ENCODE data around the gene ZSCAN2.

Gene ZSCAN2

GRCh38 chr15:84649706-84650105 is 48.9 kb downstream of the ZSCAN2 start:
- Histone ChIP-seq H3K27ac (no peak overlapping the region), H3K4me2 (ENCODE audit: low read length) (no peak overlapping the region), H2AFZ (no peak overlapping the region), H3K27me3 (ENCODE audit: control insufficient read depth, insufficient read depth, low read length) (no peaks in the 10 kb centered on the region), H3K4me1 (peaks cover 6% of the 10 kb centered on the region), H3K9ac (no peak overlapping the region), H3K4me3 (ENCODE audit: low read depth, low read length) (no peak overlapping the region), H3K79me2 (peaks cover 4% of the 10 kb centered on the region), H3K9me3 (ENCODE audit: control insufficient read depth, low read length) (no peaks in the 10 kb centered on the region), H3K36me3 (ENCODE audit: control insufficient read depth, insufficient read depth, low read length) (no peaks in the 10 kb centered on the region)
- TF ChIP-seq CTCF (IDR thresholded peaks at IDR 0.05), result no peak

- H2AFZ ChIP-seq, result peak overlapping the region; percentile 85
- no peaks in the 10 kb centered on the region for H3K27me3 ChIP-seq (ENCODE audit: control insufficient read depth, insufficient read depth, low read length)
- H3K4me2 ChIP-seq (ENCODE audit: low read length), result peak overlapping the region; percentile 84
- no peak for TF ChIP-seq CTCF (IDR thresholded peaks at IDR 0.05)
- peak overlapping the region; percentile 37 for H3K9ac ChIP-seq
- peaks cover 4% of the 10 kb centered on the region for H3K79me2 ChIP-seq
- H3K4me1 ChIP-seq, result peaks cover 6% of the 10 kb centered on the region
- H3K36me3 ChIP-seq (ENCODE audit: control insufficient read depth, insufficient read depth, low read length), result no peaks in the 10 kb centered on the region
- peak overlapping the region; percentile 77 for H3K27ac ChIP-seq
- H3K4me3 ChIP-seq (ENCODE audit: low read depth, low read length), result peak overlapping the region; percentile 87
- H3K9me3 ChIP-seq (ENCODE audit: control insufficient read depth, low read length), result no peaks in the 10 kb centered on the region
Measured at GRCh38 chr15:84653584-84653909, 52.7 kb downstream of the ZSCAN2 start.

- H3K27ac ChIP-seq, result peak within 1 kb of the TSS; percentile 77
- H3K4me1 ChIP-seq, result peaks cover 6% of the 10 kb centered on the region
- peak within 1 kb of the TSS; percentile 84 for H3K4me2 ChIP-seq (ENCODE audit: low read length)
Measured at GRCh38 chr15:84653910-84654688, 53.3 kb downstream of the ZSCAN2 start, which contains the start of gene WDR73. Gene WDR73 (minus strand): TSS chr15:84654283. CDS start chr15:84654274, 9 bp downstream.

DNA sequence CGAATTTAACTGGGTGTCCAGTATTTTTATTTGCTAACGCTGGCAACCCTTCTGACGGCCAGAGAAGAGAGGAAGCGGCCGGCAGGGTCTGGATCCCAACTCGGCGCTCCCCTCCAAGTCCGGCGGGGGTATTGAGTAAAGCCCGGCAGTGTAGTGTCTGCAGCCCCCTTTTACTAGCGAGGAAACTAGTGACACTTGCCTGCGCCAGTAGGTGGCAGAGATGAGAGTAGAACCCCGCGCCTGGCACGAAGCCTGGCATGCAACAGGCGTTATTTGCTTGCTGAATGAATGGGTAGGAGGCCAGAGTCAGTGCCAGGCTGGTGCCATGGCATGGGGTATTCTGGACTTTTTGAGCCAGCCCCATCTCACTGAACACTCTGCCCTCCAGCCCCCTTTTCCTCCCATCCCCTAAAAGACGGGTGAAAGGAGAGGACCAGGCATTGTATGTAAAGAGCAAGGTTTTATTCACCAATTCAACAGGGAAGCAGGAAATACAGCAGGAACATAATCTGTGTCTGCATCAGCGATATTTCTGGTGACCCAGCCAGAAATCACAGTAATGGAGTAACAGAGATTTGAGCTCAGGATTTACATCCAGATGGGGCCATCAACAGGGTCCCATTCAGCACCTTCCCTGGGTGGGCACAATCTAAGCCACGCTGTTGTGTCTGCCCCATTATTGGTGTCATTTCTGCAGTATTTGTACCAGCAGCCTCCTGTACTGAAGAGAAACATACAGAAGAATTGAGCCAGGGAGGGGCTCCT is 54.1 kb downstream of the ZSCAN2 start:
- Histone ChIP-seq H3K79me2 (peaks cover 4% of the 10 kb centered on the region), H3K9ac (no peak overlapping the region), H3K9me3 (ENCODE audit: control insufficient read depth, low read length) (no peaks in the 10 kb centered on the region), H3K36me3 (ENCODE audit: control insufficient read depth, insufficient read depth, low read length) (no peaks in the 10 kb centered on the region), H3K27me3 (ENCODE audit: control insufficient read depth, insufficient read depth, low read length) (no peaks in the 10 kb centered on the region), H2AFZ (peak overlapping the region; percentile 85), H3K4me2 (ENCODE audit: low read length) (peak overlapping the region; percentile 77), H3K27ac (peak overlapping the region; percentile 77), H3K4me1 (peaks cover 6% of the 10 kb centered on the region), H3K4me3 (ENCODE audit: low read depth, low read length) (peak overlapping the region; percentile 87)
- TF ChIP-seq CTCF (IDR thresholded peaks at IDR 0.05), result peak; percentile 43

More at GRCh38 chr15:84653910-84654688, 53.3 kb downstream of the ZSCAN2 start, which contains the start of gene WDR73:
- Histone ChIP-seq H2AFZ (peak within 1 kb of the TSS; percentile 85), H3K4me3 (ENCODE audit: low read depth, low read length) (peak within 1 kb of the TSS; percentile 87), H3K9me3 (ENCODE audit: control insufficient read depth, low read length) (no peaks in the 10 kb centered on the region), H3K79me2 (peaks cover 4% of the 10 kb centered on the region), H3K9ac (peak within 1 kb of the TSS; percentile 37), H3K36me3 (ENCODE audit: control insufficient read depth, insufficient read depth, low read length) (no peaks in the 10 kb centered on the region), H3K27me3 (ENCODE audit: control insufficient read depth, insufficient read depth, low read length) (no peaks in the 10 kb centered on the region)
- no peak for TF ChIP-seq CTCF (IDR thresholded peaks at IDR 0.05)

Data from parathyroid adenoma (tissue), 2 donors.